ENCODE measurements around the gene OSBPL9. TPM values are rescaled to one million over a fixed set of nuclear protein-coding genes. Genes with fewer than 3 reads are reported as not detected.

OSBPL9 gene
- total RNA-seq, 1 experiment from 2014 or later = 188 TPM

GRCh38 chr1:51716746-51717145 lies 99.9 kb downstream of the OSBPL9 start:
- intact Hi-C loops (cut with micrococcal nuclease; ENCODE audit: unreplicated experiment) = no loop called here
- Histone ChIP-seq H2AFZ (no peak overlapping the region), H3K4me1 (replicated peaks; ENCODE audit: insufficient read depth) (no peaks in the 10 kb centered on the region), H3K4me2 (no peak overlapping the region), H3K36me3 (ENCODE audit: low read depth) (peaks cover 22% of the 10 kb centered on the region), H3K79me2 (ENCODE audit: low read depth) (peaks cover 20% of the 10 kb centered on the region), H4K20me1 (ENCODE audit: insufficient read depth) (no peaks in the 10 kb centered on the region), H3K27ac (no peak overlapping the region), H3F3A (ENCODE audit: insufficient read depth, low read depth) (peaks cover 15% of the 10 kb centered on the region; the same call in 1 of the 2 replicates), H3K9me2 (ENCODE audit: insufficient read depth) (no peaks in the 10 kb centered on the region), H3K9me3 (ENCODE audit: insufficient read depth, low read depth) (no peaks in the 10 kb centered on the region), H3K27me3 (ENCODE audit: insufficient read depth, low read depth) (no peaks in the 10 kb centered on the region), H3K4me3 (no peak overlapping the region)
- BruUV-seq (replicated peaks) = no TSS peak
- no peak for DNase-seq
- POLR2A ChIA-PET (ENCODE audit: unreplicated experiment) = no interaction called here
- TF ChIP-seq EZH2 (IDR thresholded peaks at IDR 0.05; ENCODE audit: low read depth) (no peak), CTCF (conservative IDR thresholded peaks at IDR 0.05) (no peak)
- CTCF ChIA-PET = no interaction called here

GRCh38 chr1:51717842-51718241 lies 101.0 kb downstream of the OSBPL9 start:
- Histone ChIP-seq H3K9me3 (ENCODE audit: insufficient read depth, low read depth) (no peaks in the 10 kb centered on the region), H2AFZ (no peak overlapping the region), H3K79me2 (ENCODE audit: low read depth) (peaks cover 21% of the 10 kb centered on the region), H3K4me3 (no peak overlapping the region), H3K36me3 (ENCODE audit: low read depth) (peaks cover 22% of the 10 kb centered on the region), H3F3A (ENCODE audit: insufficient read depth, low read depth) (peaks cover 11% of the 10 kb centered on the region; the same call in 1 of the 2 replicates), H3K9me2 (ENCODE audit: insufficient read depth) (no peaks in the 10 kb centered on the region), H3K4me2 (no peak overlapping the region), H3K27ac (no peak overlapping the region), H3K4me1 (replicated peaks; ENCODE audit: insufficient read depth) (no peaks in the 10 kb centered on the region), H3K27me3 (ENCODE audit: insufficient read depth, low read depth) (no peaks in the 10 kb centered on the region), H4K20me1 (ENCODE audit: insufficient read depth) (no peaks in the 10 kb centered on the region)
- no peak for TF ChIP-seq CTCF (conservative IDR thresholded peaks at IDR 0.05)
- no peak for TF ChIP-seq EZH2 (IDR thresholded peaks at IDR 0.05; ENCODE audit: low read depth)
- no peak for DNase-seq
- POLR2A ChIA-PET (ENCODE audit: unreplicated experiment) = no interaction called here
- CTCF ChIA-PET = no interaction called here
- BruUV-seq (replicated peaks) = no TSS peak
- intact Hi-C loops (cut with micrococcal nuclease; ENCODE audit: unreplicated experiment) = no loop called here

GRCh38 chr1:51719146-51719545 lies 102.3 kb downstream of the OSBPL9 start:
- H3K9me3 ChIP-seq (ENCODE audit: insufficient read depth, low read depth) = no peaks in the 10 kb centered on the region
- peaks cover 22% of the 10 kb centered on the region for H3K36me3 ChIP-seq (ENCODE audit: low read depth)
- no TSS peak for BruUV-seq (replicated peaks)
- H3K4me2 ChIP-seq = no peak overlapping the region
- no peaks in the 10 kb centered on the region for H3K27me3 ChIP-seq (ENCODE audit: insufficient read depth, low read depth)
- H3K27ac ChIP-seq = no peak overlapping the region
- TF ChIP-seq EZH2 (IDR thresholded peaks at IDR 0.05; ENCODE audit: low read depth) = no peak
- TF ChIP-seq CTCF (conservative IDR thresholded peaks at IDR 0.05) = no peak
- intact Hi-C loops (cut with micrococcal nuclease; ENCODE audit: unreplicated experiment) = no loop called here
- POLR2A ChIA-PET (ENCODE audit: unreplicated experiment) = no interaction called here
- no peaks in the 10 kb centered on the region for H3K4me1 ChIP-seq (replicated peaks; ENCODE audit: insufficient read depth)
- DNase-seq = no peak
- peaks cover 27% of the 10 kb centered on the region for H3K79me2 ChIP-seq (ENCODE audit: low read depth)
- H4K20me1 ChIP-seq (ENCODE audit: insufficient read depth) = no peaks in the 10 kb centered on the region
- no peak overlapping the region for H2AFZ ChIP-seq
- CTCF ChIA-PET = no interaction called here
- peaks cover 11% of the 10 kb centered on the region; the same call in 1 of the 2 replicates for H3F3A ChIP-seq (ENCODE audit: insufficient read depth, low read depth)
- no peaks in the 10 kb centered on the region for H3K9me2 ChIP-seq (ENCODE audit: insufficient read depth)
- H3K4me3 ChIP-seq = no peak overlapping the region
